Measurements from ENCODE around the gene PSMB7. TPM values are rescaled to one million over a fixed set of nuclear protein-coding genes. Genes with fewer than 3 reads are reported as not detected.
A peak's percentile ranks its signal among the peaks of the same experiment; 100 is the strongest.

The PSMB7 gene
- total and polyA plus RNA-seq, 8 donors, result 39.0 to 99.9 (median 65.5) TPM

DNA sequence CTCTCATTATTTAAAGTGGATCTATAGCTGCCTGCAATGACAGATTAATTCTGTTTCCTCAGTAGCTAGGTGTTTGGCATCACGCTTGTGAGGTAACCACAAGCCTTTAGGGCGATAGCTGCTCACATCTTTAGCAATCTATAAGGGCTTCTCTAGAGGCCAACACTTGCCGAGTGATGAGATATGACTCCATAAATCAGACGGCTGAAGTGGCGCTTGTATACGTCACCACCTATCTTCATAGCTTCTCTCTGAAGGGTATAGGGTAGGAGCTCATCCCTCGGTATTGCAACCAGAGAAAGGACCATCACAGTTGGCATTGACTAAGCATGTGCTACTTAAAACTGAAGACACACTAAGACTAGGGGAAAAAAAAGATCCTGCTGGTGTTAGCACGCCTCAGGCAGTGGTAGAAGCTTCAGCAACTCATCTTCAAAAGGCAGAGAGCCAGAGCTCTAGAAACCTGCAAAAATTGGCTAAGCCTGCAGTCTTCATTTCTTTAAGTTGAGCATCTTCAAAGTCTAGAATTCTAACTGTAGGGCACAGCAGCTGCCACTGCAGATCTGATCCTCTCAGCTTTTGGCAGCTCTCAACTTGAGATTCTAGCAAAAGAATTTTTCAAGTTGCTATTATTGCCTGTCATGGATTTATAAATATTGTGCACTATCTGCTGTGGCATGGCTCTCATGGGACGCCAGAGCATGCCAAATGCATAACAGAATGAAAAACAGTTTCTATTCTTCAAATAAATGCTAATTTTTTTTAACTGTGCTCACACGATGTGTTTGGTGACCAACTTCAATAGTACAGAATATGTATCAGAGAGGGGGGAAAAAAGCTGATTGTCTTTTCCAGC, 37.5 kb downstream of the PSMB7 start:
- Histone ChIP-seq H3K4me1 (no peaks in the 10 kb centered on the region), H3K36me3 (no peaks in the 10 kb centered on the region), H3K9me3 (no peaks in the 10 kb centered on the region), H3K4me3 (no peak overlapping the region), H3K27me3 (no peaks in the 10 kb centered on the region), H3K27ac (no peak overlapping the region)
- FAIRE-seq, result no peak
- ATAC-seq, result no peak
- WGBS, 2 donors, result 84 to 87% methylated on average over 10 of the region's 10 CpGs
- no peak for TF ChIP-seq CTCF (IDR thresholded peaks at IDR 0.05)
- intact Hi-C loops (cut with DNase I), result no loop called here
- DNase-seq, result no peak

GRCh38 chr9:124376329-124376728, 38.9 kb downstream of the PSMB7 start:
- Histone ChIP-seq H3K4me3 (no peak overlapping the region), H3K27me3 (no peaks in the 10 kb centered on the region), H3K36me3 (no peaks in the 10 kb centered on the region), H3K27ac (no peak overlapping the region), H3K9me3 (no peaks in the 10 kb centered on the region), H3K4me1 (no peaks in the 10 kb centered on the region)
- no peak for DNase-seq
- no peak for FAIRE-seq
- 22 to 26% methylated on average over 1 of the region's 1 CpG for WGBS, 2 donors
- TF ChIP-seq CTCF (IDR thresholded peaks at IDR 0.05), result no peak
- intact Hi-C loops (cut with DNase I), result no loop called here
- peak in 3 of 4 donors; percentile 32 to 55 (median 48) for ATAC-seq

DNA sequence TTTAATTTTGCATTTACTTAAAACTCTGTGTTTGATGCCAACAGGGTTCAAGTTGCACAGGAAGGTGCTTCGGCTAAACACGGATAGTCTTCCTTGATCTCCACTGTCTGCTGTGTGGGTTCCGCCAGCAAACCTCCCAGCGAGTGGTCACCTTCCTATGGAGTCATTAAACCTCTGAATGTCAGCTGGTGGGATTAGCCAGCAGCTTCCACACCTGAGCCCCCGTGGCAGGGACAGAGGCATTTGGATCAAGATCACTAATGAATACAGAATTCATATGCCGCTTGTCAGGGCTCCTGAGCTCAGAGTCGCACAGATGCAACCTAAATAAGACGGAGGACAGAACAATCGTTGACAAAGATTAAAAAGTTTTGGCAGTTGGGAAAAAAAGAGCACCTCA, 39.5 kb downstream of the PSMB7 start:
- WGBS, 2 donors, result 90 to 91% methylated on average over 9 of the region's 9 CpGs

GRCh38 chr9:124373851-124374250, 41.4 kb downstream of the PSMB7 start:
- H3K36me3 ChIP-seq, result no peaks in the 10 kb centered on the region
- H3K9me3 ChIP-seq, result no peaks in the 10 kb centered on the region
- intact Hi-C loops (cut with DNase I), result no loop called here
- no peak overlapping the region for H3K27ac ChIP-seq
- H3K4me1 ChIP-seq, result no peaks in the 10 kb centered on the region
- ATAC-seq, result no peak
- no peak overlapping the region for H3K4me3 ChIP-seq
- DNase-seq, result no peak
- no peaks in the 10 kb centered on the region for H3K27me3 ChIP-seq
- FAIRE-seq, result no peak
- WGBS, 2 donors, result 98 to 100% methylated on average over 1 of the region's 1 CpG
- TF ChIP-seq CTCF (IDR thresholded peaks at IDR 0.05), result no peak

More for the DNA sequence above, 39.5 kb downstream of the PSMB7 start:
- no peak for TF ChIP-seq CTCF (IDR thresholded peaks at IDR 0.05)
- Histone ChIP-seq H3K4me3 (no peak overlapping the region), H3K36me3 (no peaks in the 10 kb centered on the region), H3K9me3 (no peaks in the 10 kb centered on the region), H3K4me1 (no peaks in the 10 kb centered on the region), H3K27ac (no peak overlapping the region), H3K27me3 (no peaks in the 10 kb centered on the region)
- no peak for ATAC-seq
- intact Hi-C loops (cut with DNase I), result no loop called here
- DNase-seq, result no peak
- FAIRE-seq, result no peak

DNA sequence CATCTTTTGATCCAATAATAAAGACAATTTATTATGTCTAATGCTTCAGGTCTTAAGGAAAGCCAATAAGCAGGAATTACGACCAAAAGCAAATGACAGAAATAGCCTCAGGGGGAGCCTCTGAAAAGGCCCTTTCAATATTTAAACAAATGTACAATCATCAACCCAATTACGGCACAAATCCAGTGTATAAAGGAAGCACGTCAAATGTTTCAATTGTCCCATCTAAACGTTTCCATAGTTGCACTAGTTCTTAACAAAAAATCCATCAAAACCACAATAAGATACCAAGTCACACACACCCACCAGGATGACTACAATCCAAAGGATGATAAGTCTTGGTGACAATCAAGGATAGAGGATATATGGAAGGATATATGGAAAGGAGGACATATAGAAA, 41.9 kb downstream of the PSMB7 start:
- no peaks in the 10 kb centered on the region for H3K9me3 ChIP-seq
- H3K36me3 ChIP-seq, result no peaks in the 10 kb centered on the region
- FAIRE-seq (no peak), ATAC-seq (no peak), DNase-seq (no peak)
- H3K27me3 ChIP-seq, result no peaks in the 10 kb centered on the region
- H3K27ac ChIP-seq, result no peak overlapping the region
- H3K4me3 ChIP-seq, result no peak overlapping the region
- intact Hi-C loops (cut with DNase I), result no loop called here
- H3K4me1 ChIP-seq, result no peaks in the 10 kb centered on the region
- WGBS, 2 donors, result 86 to 90% methylated on average over 4 of the region's 4 CpGs
- TF ChIP-seq CTCF (IDR thresholded peaks at IDR 0.05), result no peak

Measured in pancreas (tissue), 10 donors.